ENCODE data around the gene RTBDN.

RTBDN gene

DNA sequence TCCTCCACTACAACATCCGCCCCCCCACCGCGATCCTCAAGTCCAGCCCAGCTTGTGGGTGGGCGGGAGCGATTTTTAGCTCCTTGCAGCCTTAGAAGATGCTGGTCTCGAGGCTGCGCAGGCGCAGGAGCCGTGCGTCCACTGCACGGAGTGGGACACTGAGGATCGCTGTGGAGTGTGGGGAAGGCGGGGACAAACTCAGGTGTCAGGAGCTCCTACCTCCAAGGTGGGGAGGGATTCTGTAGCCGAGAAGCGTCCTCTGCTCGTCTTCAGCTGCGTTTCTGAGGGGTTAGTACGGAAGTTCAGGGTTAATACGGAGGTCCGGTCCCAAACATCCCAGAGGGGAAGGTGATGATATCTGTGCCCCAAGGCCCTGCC, at the start of gene RTBDN:
TSS of gene RTBDN (minus strand) at position 14 of the 378 bp plus-strand sequence. CDS start 4,600 bp downstream, outside the sequence.
- no peak for DNase-seq (ENCODE audit: low read depth)

DNA sequence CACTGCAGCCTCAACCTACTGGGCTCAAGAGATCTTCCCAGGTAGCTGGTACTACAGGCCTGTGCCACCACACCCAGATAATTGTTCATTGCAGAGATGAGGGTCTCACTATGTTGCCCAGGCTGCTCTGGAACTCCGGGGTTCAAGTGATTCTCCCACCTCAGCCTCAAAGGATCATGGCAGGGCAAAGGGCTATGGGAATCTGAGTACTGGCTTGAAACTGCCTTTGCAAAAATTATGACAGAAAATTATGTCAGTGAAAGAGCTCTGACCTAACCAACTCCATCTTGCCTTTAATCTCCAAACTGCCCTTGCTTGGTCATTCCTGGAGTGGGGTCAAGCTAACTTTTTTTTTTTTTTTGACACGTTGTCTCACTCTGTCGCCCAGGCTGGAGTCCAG, 48.2 kb upstream of the RTBDN start:
- no peak for DNase-seq (ENCODE audit: low read depth)

DNA sequence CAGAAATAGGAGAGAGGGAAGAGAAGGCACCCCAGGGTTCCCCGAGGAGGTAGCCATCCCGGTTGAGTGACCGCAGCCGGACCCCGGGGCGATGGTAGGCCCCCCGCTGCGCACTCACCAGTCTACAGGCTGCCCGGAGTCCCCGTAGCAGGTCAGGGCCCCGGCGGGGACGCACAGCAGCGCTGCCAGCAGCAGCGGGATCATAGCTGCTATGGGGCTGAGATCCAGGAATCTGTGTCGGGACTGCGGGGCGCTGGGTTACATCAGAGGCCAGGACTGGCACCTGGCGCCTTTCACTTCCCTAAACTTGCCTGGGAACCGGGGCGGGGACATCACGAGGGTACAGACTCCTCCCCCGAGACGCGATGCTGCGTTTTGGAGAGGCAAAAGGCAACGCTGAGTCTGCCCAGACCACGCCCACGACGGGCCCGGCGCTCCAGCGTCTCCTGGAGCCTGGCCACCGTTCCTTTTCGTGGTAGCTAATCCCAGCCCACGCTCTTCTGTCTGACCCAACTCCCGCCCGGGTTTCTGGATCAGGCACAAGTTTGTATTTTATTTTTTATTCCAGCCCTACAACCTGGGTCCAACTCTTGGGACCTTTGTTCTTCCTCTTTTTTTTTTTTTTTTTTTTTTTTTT, 46.9 kb upstream of the RTBDN start, which contains the start of gene DNASE2:
TSS of gene DNASE2 (minus strand) at position 278 of the 637 bp plus-strand sequence. CDS start at position 204, 74 bp downstream.
- DNase-seq (ENCODE audit: low read depth), result peak; percentile 72

DNA sequence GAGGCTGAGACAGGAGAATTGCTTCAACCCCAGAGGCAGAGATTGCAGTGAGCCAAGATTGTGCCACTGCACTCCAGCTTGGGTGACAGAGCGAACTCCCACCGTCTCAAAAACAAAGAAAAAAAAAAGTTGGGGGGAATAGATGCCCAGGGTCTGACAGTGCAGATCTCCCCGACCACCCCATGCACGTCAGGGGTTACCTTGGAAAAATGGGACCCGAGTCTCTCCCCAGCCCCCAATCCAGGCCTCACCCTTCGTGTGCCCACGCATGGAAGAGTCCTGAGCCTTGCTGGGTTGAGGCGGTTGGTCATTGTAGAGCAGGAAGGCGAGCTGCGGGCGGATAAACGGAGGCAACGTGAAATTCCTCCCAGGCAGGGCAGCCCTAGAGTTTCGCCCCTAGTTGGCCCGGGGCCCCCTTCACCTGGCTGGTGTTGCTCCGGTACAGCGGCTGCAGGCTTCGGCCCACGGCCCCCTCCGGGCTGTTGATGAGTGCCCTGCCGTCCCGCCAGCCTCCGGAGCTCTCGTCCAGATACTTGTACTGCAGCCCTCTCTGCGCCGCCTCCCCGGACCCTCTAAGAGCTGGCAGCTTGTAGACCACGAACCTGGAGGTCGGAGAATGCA, 46.3 kb upstream of the RTBDN start:
- DNase-seq (ENCODE audit: low read depth), result no peak

DNA sequence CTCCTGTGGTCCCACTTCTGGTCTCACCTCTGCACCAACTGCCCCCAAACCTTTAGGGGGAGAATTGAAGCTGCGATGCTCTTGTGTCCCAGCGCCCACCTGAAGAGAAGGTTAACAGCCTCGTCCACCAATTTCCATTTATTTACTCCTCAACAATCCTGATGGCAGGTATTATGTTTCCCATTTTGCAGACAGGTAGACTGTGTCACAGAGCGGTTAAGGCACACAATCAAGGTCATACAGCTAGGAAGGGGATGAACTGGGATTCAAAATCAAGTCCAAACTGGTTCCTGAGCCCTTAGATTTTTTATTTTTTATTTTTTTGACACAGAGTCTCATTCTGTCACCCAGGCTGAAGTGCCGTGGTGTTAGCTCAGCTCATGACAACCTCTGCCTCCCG, 40.7 kb upstream of the RTBDN start:
- no peak for DNase-seq (ENCODE audit: low read depth)

DNA sequence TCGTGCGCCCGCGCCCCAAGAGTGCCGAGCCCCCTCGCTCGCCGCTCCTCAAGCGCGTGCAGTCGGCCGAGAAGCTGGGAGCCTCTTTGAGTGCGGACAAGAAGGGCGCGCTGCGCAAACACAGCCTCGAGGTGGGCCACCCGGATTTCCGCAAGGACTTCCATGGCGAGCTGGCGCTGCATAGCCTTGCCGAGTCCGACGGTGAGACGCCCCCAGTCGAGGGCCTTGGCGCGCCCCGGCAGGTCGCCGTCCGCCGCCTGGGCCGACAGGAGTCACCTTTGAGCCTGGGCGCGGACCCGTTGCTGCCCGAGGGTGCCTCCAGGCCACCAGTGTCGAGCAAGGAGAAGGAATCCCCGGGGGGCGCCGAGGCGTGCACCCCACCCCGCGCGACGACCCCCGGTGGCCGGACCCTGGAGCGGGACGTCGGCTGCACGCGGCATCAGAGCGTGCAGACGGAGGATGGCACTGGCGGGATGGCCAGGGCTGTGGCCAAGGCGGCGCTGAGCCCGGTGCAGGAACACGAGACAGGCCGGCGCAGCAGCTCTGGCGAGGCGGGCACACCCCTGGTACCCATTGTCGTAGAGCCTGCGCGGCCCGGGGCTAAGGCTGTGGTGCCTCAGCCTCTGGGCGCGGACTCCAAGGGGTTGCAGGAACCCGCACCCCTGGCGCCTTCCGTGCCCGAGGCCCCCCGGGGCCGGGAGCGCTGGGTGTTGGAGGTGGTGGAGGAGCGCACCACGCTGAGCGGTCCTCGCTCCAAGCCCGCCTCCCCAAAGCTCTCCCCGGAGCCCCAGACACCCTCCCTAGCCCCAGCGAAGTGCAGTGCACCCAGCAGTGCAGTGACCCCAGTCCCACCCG, 39.7 kb upstream of the RTBDN start:
- no peak for DNase-seq (ENCODE audit: low read depth)

DNA sequence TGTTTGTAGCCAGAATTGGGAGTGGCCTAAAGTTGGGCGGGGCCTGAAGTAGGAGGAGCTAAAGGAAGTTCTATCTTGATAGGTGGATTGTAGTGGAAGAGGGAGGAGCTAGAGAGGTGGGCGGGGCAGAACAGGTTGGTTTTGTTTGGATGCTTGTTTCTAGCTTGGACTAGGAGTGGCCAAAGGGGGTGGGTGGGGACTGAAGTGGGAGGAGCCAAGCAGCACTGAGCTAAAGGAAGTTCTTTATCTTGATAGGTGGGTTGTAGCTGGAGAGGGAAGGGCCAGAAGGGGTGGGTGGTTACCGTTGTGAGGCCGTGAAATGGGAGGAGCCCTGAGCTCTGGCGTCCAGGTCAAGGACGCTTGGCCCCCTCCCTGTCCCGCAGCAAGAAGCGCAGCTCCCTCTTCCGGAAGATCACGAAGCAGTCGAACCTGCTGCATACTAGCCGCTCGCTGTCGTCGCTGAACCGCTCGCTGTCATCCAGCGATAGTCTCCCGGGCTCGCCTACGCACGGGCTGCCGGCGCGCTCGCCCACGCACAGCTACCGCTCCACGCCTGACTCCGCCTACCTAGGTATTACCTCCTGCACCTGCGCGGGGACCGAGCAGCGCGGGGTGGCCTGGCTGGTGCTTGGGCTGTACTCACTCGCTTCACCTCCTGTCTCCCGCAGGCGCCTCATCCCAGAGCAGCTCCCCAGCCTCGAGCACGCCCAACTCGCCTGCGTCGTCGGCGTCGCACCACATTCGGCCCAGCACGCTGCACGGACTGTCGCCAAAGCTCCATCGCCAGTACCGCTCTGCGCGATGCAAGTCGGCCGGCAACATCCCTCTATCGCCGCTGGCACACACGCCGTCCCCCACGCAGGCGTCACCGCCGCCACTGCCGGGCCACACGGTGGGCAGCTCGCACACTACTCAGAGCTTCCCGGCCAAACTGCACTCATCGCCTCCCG, 38.8 kb upstream of the RTBDN start:
- DNase-seq (ENCODE audit: low read depth), result peak; percentile 39

DNA sequence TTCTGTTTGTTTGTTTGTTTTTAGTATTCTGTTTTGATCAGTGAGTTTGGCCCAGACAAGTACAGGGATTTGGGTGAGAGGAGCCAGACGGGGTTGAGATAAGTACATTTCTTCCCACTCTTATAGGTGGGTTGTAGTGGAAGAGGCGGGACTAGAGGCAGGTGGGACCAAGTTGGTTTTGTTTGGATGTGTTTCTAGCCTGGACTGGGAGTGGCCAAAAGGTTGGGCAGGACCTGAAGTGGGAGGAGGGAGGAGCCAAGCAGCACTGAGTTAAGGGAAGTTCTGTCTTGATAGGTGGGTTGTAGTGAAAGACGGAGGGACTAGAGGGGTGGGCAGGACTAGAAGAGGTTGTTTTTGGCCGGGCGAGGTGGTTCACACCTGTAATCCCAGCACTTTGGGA, 37.9 kb upstream of the RTBDN start:
- DNase-seq (ENCODE audit: low read depth), result no peak

DNA sequence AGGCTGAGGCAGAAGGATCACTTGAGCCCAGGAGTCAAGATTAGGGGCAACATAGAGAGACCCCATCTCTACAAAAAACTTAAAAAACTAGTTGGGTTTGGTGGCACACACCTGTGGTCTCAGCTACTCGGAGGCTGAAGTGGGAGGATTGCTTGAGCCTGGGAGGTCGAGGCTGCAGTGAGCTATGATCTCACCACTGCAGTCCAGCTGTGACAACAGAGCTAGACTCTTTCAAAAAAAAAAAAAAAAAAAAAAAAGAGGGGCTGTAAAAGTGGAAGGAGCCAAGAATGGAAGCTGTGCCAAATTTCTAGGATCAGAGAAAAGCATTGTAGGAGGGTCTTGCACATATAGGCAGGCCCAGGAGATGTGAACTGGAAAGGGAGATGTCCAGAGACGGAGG, 37.3 kb upstream of the RTBDN start:
- no peak for DNase-seq (ENCODE audit: low read depth)

DNA sequence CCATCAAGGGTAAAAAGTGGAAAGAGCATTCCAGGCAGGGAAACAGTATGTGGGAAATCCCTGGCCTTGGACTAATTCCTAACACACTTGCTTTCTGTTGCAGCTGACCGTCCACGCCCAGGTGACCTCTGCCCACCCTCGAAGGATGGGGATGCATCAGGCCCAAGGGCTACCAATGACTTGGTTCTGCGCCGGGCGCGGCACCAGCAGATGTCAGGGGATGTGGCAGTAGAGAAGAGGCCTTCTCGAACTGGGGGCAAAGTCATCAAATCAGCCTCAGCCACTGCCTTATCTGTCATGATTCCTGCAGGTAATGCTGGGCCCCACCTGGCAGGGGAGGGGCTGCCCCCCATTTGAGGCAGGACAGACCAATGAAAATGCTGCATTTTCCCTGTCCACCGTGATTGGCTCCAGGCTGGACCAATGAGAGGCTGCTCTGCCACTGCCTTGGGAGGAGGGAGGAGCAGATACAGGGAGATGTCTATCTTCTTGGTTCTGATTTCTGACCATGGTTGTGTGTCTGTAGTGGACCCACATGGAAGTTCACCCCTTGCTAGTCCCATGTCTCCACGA, 34.2 kb upstream of the RTBDN start:
- DNase-seq (ENCODE audit: low read depth), result no peak

DNA sequence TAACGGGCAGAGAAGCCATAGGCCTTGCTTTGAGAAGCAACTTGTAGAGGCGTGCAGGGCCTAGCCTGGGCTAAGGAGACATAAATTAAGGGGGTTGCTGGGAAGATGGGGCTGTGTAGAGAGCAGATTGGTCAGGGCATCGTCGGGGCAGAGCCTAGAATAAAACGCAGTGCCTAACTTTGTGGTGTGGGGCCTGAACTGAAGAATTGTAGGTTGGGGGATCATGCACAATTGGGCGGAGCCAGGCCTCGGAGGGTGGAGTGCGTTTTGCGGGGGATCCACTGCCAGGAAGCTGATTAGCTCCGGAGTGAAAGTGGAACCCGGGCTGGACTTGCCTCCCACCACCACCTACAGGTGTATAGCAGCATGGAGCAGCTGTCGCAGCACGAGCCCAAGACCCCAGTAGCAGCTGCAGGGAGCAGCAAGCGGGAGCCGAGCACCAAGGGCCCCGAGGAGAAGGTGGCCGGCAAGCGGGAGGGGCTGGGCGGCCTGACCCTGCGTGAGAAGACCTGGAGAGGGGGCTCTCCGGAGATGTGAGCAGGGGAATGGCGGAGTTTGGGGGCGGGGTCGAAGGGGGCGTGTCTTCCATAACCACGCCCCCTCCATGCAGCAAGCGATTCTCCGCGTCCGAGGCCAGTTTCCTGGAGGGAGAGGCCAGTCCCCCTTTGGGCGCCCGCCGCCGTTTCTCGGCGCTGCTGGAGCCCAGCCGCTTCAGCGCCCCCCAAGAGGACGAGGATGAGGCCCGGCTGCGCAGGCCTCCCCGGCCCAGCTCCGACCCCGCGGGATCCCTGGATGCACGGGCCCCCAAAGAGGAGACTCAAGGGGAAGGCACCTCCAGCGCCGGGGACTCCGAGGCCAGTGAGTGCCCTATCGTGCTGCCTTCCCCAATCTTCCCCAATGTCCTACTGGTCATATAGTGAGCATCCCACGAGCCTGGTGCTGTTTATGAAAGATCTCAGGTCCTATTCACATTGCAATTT, 33.0 kb upstream of the RTBDN start:
- no peak for DNase-seq (ENCODE audit: low read depth)

DNA sequence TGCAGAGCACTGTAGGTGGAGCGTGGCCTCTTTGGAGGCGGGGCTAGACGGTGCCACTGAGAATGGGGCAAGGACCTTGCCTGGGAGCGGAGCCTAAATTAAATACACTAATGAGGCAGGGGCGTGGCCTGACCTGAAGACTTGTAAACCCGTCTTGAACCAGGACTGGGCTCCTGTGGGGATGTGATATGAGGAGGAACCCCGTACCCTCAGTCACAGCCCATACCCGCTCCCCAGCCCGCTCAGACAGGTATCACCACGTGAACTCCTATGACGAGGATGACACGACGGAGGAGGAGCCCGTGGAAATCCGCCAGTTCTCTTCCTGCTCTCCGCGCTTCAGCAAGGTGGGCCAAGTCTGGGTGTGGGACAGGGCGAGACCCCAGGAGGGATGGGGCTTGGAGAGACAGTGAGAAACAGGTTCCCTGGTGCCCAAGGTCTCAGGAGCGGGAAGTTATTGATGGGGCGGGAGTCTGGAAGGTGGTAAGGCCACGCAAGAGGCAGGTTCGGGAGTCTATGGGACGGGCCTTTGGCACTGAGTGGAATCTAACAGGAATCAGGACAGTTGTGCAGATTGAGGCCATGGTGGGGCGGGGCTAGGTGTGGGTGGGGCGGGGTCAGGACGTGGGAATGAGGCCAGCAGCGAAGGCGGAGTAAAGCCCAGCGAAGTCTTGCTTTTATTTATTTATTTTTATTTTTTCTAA, 32.2 kb upstream of the RTBDN start:
- DNase-seq (ENCODE audit: low read depth), result no peak

DNA sequence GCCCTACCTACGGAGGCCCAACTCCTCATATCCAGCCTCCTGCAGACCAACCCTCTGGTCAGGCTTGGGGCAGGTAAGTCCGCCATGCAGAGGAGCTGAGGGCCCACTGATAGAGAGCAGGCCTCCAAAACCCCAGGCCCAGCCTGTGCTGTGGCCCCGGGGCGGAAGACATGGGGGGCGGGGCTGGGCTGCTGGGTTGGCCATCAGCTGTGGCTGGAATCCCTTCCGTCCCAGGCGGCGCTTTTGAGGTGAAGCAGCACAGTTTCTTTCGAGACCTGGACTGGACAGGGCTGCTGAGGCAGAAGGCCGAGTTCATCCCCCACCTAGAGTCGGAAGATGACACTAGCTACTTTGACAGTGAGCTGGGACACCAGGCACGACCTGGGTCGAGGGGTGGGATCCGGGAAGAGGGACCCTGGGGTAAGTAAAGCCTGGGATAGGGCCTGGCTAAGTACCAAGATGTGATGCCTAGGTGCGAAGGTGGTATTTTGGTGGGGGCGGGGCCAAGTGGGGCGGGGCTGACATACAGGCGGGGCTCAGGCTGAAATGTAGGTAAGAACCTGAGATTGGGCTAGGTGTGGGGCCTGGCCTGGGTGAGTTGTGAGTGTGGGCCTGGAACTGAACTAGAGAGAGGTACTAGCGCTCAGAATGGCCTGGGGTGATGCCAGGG, 31.5 kb upstream of the RTBDN start:
- DNase-seq (ENCODE audit: low read depth), result no peak

DNA sequence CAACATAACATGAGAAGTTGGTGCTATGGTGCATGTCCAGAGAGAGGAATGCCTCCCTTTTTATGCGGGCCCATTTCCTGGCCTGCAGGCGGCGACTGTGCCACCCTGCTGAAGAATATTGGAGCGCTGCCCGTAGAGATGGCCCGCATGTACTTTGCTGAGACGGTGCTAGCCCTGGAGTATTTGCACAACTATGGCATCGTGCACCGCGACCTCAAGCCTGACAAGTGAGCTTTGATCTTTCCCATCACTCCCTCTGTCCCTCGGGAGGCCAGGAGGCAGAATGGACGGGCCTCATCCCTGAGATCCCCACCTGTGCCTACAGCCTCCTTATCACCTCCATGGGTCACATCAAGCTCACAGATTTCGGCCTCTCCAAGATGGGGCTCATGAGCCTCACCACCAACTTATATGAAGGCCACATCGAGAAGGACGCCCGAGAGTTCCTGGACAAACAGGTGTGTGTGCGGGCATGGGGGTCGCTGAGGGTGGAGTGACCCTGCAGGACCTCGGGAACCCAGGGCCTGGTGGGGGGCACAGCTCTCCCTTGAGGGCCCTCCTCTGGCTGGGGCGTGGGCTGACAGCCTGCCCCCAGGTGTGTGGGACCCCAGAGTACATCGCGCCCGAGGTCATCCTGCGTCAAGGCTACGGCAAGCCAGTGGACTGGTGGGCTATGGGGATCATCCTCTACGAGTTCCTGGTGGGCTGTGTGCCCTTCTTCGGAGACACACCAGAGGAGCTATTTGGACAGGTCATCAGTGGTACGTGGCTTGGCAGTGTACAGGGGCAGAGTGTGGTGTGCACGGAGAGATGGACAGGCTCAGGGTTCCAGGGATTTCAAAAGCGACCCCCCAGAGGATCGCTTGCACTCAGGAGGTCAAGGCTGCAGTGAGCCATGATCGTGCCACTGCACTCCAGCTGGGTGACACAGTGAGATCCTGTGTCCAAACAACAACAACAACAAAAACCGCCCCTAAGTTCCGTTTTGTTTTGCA, 30.6 kb upstream of the RTBDN start:
- DNase-seq (ENCODE audit: low read depth), result no peak

DNA sequence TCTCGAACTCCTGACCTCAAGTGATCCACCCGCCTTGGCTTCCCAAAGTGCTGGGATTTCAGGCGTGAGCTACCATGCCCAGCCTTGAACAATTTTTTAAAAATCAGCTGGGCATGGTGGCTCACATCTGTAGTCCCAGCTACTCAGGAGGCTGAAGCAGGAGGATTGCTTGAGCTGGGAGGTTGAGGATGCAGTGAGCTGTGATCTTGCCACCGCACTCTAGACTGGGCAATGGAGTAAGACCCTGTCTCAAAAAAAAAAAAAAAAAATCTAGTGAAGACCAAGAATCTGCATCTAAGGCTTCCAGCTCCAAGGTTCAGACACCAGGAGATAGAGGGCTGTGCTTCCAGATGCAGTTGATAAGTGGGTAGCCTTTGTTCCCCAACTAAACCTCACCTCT, 29.8 kb upstream of the RTBDN start:
- DNase-seq (ENCODE audit: low read depth), result no peak

DNA sequence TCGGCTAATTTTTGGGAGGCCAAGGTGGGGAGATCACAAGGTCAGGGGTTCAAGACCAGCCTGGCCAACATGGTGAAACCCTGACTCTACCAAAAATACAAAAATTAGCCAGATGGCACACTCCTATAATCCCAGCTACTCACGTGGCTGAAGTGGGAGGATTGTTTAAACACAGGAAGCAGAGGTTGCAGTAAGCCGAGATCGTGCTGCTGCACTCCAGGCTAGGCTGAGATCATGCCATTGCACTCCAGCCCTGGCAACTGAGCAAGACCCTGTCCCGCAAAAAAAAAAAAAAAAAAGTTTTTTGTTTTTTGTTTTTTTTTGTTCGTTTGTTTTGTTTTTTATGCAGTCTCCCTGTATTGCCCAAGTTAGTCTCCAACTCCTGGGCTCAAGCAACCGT, 25.2 kb upstream of the RTBDN start:
- no peak for DNase-seq (ENCODE audit: low read depth)

DNA sequence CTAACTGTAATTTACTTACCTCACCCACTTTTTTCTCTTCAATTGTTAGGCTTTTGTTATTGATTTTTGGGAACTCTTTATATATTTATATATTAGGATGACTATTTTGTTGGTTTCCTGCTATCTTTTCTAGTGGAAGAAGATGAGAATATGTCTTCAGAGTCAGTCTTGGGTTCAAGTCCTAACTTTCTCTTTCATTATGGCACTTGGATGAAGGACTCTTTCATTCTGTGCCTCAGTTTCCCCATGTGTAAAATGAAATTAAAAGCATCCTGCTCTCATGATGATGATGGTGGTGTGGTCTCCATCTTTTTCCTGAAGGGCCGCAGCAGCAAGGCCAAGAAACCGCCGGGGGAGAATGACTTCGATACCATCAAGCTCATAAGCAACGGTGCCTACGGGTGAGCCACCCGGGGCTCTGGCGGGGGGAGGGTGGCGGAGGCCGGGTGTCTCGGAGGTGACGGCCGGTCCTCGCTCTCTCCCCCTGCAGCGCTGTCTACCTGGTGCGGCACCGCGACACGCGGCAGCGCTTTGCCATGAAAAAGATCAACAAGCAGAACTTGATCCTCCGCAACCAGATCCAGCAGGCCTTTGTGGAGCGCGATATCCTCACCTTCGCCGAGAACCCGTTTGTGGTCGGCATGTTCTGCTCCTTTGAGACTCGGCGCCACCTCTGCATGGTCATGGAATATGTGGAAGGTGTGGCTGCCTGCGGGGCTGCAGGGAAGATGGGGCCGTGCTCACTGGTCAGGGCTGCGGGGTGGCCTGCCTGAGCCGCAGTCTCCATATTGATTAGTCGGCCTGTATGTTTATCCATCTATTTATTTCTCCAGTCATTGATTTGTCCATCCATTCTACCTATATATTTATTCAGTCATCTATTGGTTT, 23.9 kb upstream of the RTBDN start:
- no peak for DNase-seq (ENCODE audit: low read depth)
